GM18498 (cell line): ENCODE data around the gene ZNF175.

Experiments
- ATAC-seq: cut with Tn5 transposase; IDR thresholded peaks from one replicate; pipeline ENCODE4 v1.9.1; 2021; ENCODE audit warnings: mild to moderate bottlenecking, moderate library complexity; ENCODE audit not compliant: unreplicated experiment

ZNF175 gene

GRCh38 chr19:51587264-51588191 is 16.4 kb downstream of the ZNF175 start:
- ATAC-seq = no peak

GRCh38 chr19:51589511-51589910 is 18.4 kb downstream of the ZNF175 start:
- no peak for ATAC-seq

- no peak for ATAC-seq
Observed at GRCh38 chr19:51590441-51590840, 19.4 kb downstream of the ZNF175 start.

GRCh38 chr19:51592521-51592920 is 21.4 kb downstream of the ZNF175 start:
- no peak for ATAC-seq

GRCh38 chr19:51593138-51593890 is 22.2 kb downstream of the ZNF175 start:
- no peak for ATAC-seq

- ATAC-seq = peak; percentile 98
Observed at GRCh38 chr19:51593969-51594773, 23.1 kb downstream of the ZNF175 start.

- no peak for ATAC-seq
Observed at GRCh38 chr19:51594774-51595109, 23.7 kb downstream of the ZNF175 start.

GRCh38 chr19:51595190-51596175 is 24.4 kb downstream of the ZNF175 start:
- ATAC-seq = no peak

GRCh38 chr19:51598159-51598915 is 27.3 kb downstream of the ZNF175 start:
- ATAC-seq = no peak

GRCh38 chr19:51599084-51599483 is 28.0 kb downstream of the ZNF175 start:
- ATAC-seq = no peak

GRCh38 chr19:51600940-51601580 is 30.0 kb downstream of the ZNF175 start:
- no peak for ATAC-seq

GRCh38 chr19:51602189-51602854 is 31.2 kb downstream of the ZNF175 start:
- ATAC-seq = no peak

GRCh38 chr19:51607077-51607476 is 36.0 kb downstream of the ZNF175 start:
- ATAC-seq = peak; percentile 96

GRCh38 chr19:51607920-51608562 is 37.0 kb downstream of the ZNF175 start:
- ATAC-seq = no peak

- no peak for ATAC-seq
Observed at GRCh38 chr19:51610576-51610975, 39.5 kb downstream of the ZNF175 start.

GRCh38 chr19:51614789-51615188 is 43.7 kb downstream of the ZNF175 start:
- no peak for ATAC-seq

GRCh38 chr19:51615991-51616390 is 44.9 kb downstream of the ZNF175 start:
- ATAC-seq = no peak

- ATAC-seq = peak; percentile 69
Observed at GRCh38 chr19:51621178-51621577, 50.1 kb downstream of the ZNF175 start.
